ENCODE measurements around the gene TRIP12.

DNA sequence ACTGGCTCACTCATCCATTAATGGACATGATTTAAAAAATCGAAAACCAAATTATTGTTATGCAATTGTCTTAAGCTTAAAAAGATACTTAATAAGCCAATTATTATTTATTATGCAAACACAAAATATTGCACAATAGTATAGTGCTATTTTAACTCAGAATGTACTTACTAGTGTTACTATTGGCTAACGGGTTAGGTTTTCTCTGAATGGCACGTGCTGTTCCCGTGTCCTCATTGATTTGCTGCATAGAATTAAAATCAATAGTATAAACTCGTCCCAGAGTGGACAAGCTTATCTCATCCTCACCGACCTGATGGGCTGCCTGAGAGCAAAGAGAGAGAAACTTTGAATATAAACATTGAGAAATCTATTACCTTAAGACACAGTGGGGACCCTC is 116.2 kb downstream of the TRIP12 start:
- TF ChIP-seq, protein P1, sequence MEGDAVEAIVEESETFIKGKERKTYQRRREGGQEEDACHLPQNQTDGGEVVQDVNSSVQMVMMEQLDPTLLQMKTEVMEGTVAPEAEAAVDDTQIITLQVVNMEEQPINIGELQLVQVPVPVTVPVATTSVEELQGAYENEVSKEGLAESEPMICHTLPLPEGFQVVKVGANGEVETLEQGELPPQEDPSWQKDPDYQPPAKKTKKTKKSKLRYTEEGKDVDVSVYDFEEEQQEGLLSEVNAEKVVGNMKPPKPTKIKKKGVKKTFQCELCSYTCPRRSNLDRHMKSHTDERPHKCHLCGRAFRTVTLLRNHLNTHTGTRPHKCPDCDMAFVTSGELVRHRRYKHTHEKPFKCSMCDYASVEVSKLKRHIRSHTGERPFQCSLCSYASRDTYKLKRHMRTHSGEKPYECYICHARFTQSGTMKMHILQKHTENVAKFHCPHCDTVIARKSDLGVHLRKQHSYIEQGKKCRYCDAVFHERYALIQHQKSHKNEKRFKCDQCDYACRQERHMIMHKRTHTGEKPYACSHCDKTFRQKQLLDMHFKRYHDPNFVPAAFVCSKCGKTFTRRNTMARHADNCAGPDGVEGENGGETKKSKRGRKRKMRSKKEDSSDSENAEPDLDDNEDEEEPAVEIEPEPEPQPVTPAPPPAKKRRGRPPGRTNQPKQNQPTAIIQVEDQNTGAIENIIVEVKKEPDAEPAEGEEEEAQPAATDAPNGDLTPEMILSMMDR (IDR thresholded peaks at IDR 0.05; ENCODE audit: insufficient read depth, low read length, poor library complexity, severe bottlenecking) = no peak
- TF ChIP-seq EZH2phosphoT487 (conservative IDR thresholded peaks at IDR 0.05; ENCODE audit: low read length) = no peak
